HEK293T (cell line): ENCODE data around the gene RFX6.
A peak's percentile ranks its signal among the peaks of the same experiment; 100 is the strongest.

Experiments used
- CTCF ChIA-PET: fragments of 350-600 bp; formaldehyde crosslinking; extraction: SDS; loops from one replicate; lab custom pipeline; 2021; ENCODE audit warnings: antibody characterized with exemption, inconsistent platforms; lab: Yijun Ruan, JAX
- POLR2A ChIA-PET: fragments of 350-600 bp; formaldehyde crosslinking; extraction: SDS; loops from one replicate; lab custom pipeline; 2020; ENCODE audit warnings: antibody characterized with exemption, inconsistent platforms; lab: Yijun Ruan, JAX
- DNase-seq: peaks from one replicate; pipeline ENCODE4 v3.0.0; 2012; ENCODE audit warnings: mixed read lengths; ENCODE audit errors: extremely low spot score
- ARNT ChIP-seq: fragments of 450-650 bp; IDR thresholded peaks from 2 replicates; pipeline ENCODE4 v1.6.1; 2017; ENCODE audit warnings: mild to moderate bottlenecking
- BHLHE40 ChIP-seq: fragments of 450-650 bp; IDR thresholded peaks from 2 replicates; pipeline ENCODE4 v1.6.1; 2016; ENCODE audit warnings: mild to moderate bottlenecking, moderate library complexity, borderline replicate concordance
- CTBP1 ChIP-seq: fragments of 450-650 bp; IDR thresholded peaks from 2 replicates; pipeline ENCODE4 v1.6.1; 2016; ENCODE audit warnings: borderline replicate concordance
- ELF4 ChIP-seq: fragments of 450-650 bp; IDR thresholded peaks from 2 replicates; pipeline ENCODE4 v1.6.1; 2017; ENCODE audit warnings: antibody characterized with exemption
- FOXA1 ChIP-seq: fragments of 450-650 bp; IDR thresholded peaks from 2 replicates; pipeline ENCODE4 v1.6.1; 2016; ENCODE audit warnings: mild to moderate bottlenecking
- FOXK2 ChIP-seq: fragments of 450-650 bp; IDR thresholded peaks from 2 replicates; pipeline ENCODE4 v1.6.1; 2016; ENCODE audit warnings: mild to moderate bottlenecking
- FOXM1 ChIP-seq: fragments of 450-650 bp; IDR thresholded peaks from 2 replicates; pipeline ENCODE4 v1.6.1; 2017; ENCODE audit warnings: mild to moderate bottlenecking, borderline replicate concordance
- HDGF ChIP-seq: fragments of 450-650 bp; IDR thresholded peaks from 2 replicates; pipeline ENCODE4 v1.6.1; 2017; ENCODE audit warnings: antibody characterized with exemption, borderline replicate concordance
- L3MBTL2 ChIP-seq: fragments of 450-650 bp; conservative IDR thresholded peaks from 2 replicates; pipeline ENCODE4 v1.6.1; 2016; ENCODE audit warnings: mild to moderate bottlenecking
- LEF1 ChIP-seq: fragments of 450-650 bp; IDR thresholded peaks from 2 replicates; pipeline ENCODE4 v1.6.1; 2017; ENCODE audit warnings: mild to moderate bottlenecking, borderline replicate concordance
- NFRKB ChIP-seq: fragments of 450-650 bp; IDR thresholded peaks from 2 replicates; pipeline ENCODE4 v1.6.1; 2016; ENCODE audit warnings: mild to moderate bottlenecking, moderate library complexity
- PKNOX1 ChIP-seq: fragments of 450-650 bp; IDR thresholded peaks from 2 replicates; pipeline ENCODE4 v1.6.1; 2016
- SP1 ChIP-seq: fragments of 450-650 bp; IDR thresholded peaks from 2 replicates; pipeline ENCODE4 v1.6.1; 2017
- SUZ12 ChIP-seq: fragments of 450-650 bp; IDR thresholded peaks from 2 replicates; pipeline ENCODE4 v1.6.1; 2016; ENCODE audit warnings: mild to moderate bottlenecking
- TARDBP ChIP-seq: fragments of 450-650 bp; IDR thresholded peaks from 2 replicates; pipeline ENCODE4 v1.6.1; 2016
- ZNF384 ChIP-seq: fragments of 450-650 bp; IDR thresholded peaks from 2 replicates; pipeline ENCODE4 v1.6.1; 2016

RFX6 gene

GRCh38 chr6:116840091-116840490 lies 37.0 kb upstream of the RFX6 start:
- ChIA-PET CTCF (no interaction called here), POLR2A (no interaction called here)
- no peak for DNase-seq
- TF ChIP-seq LEF1, result no peak
- TF ChIP-seq FOXM1, result no peak
- no peak for TF ChIP-seq ARNT
- TF ChIP-seq ZNF384, result no peak
- no peak for TF ChIP-seq HDGF
- TF ChIP-seq ELF4, result no peak
- no peak for TF ChIP-seq L3MBTL2
- no peak for TF ChIP-seq PKNOX1
- TF ChIP-seq SP1, result no peak
- TF ChIP-seq TARDBP, result no peak
- no peak for TF ChIP-seq FOXK2
- no peak for TF ChIP-seq FOXA1
- TF ChIP-seq BHLHE40, result no peak
- no peak for TF ChIP-seq CTBP1
- no peak for TF ChIP-seq NFRKB
- TF ChIP-seq SUZ12, result no peak

DNA sequence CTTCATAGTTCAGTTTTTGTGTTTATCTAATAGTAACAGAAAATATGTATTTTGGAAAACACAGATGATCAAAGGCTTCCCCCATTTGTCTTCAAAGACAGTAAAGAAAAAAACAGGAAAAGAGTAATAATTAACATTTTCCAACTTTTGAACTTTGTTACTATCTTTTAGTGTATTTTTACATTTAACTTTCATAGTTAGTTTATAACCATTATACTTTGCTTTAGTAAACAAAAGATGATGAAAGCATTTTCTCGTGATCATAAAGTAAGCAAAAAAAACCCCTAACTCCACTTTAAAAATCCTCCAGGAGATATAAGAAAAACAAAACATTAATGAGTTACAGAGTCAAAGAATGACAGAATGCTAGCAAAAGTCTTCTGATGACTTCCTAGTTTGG lies 34.6 kb upstream of the RFX6 start:
- CTCF ChIA-PET, result no interaction called here
- TF ChIP-seq ARNT (no peak), SP1 (no peak), L3MBTL2 (no peak), CTBP1 (no peak), PKNOX1 (no peak), FOXK2 (no peak), ELF4 (no peak), BHLHE40 (no peak), LEF1 (no peak), FOXM1 (no peak), NFRKB (no peak), FOXA1 (no peak), ZNF384 (no peak), SUZ12 (no peak), TARDBP (no peak), HDGF (no peak)
- DNase-seq, result no peak
- POLR2A ChIA-PET, result no interaction called here

DNA sequence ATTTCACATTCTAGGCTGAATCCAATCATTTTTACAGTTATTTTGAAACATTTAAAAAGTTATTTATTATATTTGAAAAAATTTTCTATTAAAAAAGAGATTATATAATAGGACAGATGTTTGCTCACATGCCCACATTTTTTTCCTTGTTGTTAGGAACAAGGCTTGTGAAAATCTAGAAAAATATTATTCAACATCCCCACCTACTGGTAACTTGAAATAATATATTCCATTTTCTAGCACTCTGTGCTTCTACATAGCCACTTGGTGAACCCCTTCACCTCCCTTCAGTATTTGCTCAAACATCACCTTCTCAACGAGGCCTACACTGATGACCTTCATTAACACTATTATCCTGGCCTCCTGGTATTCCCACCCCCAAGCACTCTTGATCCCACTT lies 29.8 kb upstream of the RFX6 start:
- ChIA-PET POLR2A (no interaction called here), CTCF (interaction anchor here (1.4 kb wide), 1 partner anchor 62 kb away, joined by 7 read pairs; no protein-coding TSS in a partner anchor)
- TF ChIP-seq NFRKB (no peak), LEF1 (no peak), FOXA1 (no peak), BHLHE40 (no peak), CTBP1 (no peak), L3MBTL2 (no peak), TARDBP (no peak), FOXM1 (no peak), FOXK2 (no peak), PKNOX1 (no peak), ZNF384 (no peak), ARNT (no peak)
- DNase-seq, result peak; percentile 54

- no peak for DNase-seq
- ChIA-PET POLR2A (no interaction called here), CTCF (no interaction called here)
- TF ChIP-seq NFRKB (no peak), TARDBP (no peak), ELF4 (no peak), BHLHE40 (no peak), L3MBTL2 (no peak), HDGF (no peak), FOXK2 (no peak), LEF1 (no peak), ZNF384 (no peak), SP1 (no peak), FOXA1 (no peak), FOXM1 (no peak), ARNT (no peak), CTBP1 (no peak), SUZ12 (no peak), PKNOX1 (no peak)
Observed at GRCh38 chr6:116858060-116858459, 19.0 kb upstream of the RFX6 start.

DNA sequence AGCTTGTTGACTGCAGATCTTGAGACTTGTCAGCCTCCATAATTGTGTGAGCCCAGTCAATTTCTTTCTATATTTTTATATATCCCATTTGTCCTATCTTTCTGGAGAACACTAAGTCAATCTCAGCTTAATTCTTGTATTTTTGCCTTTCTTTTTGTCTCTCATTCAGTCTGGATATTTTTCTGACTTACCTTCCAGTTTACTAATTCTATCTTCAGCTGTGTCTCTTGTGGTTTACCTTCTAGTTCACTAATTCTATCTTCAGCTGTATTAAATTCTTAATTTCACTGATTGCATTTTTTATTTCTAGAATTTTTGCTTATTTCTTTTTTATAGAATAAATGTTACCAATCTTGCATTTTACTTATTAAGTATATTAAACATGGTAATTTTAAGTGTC lies 17.8 kb upstream of the RFX6 start:
- POLR2A ChIA-PET, result no interaction called here
- TF ChIP-seq FOXK2, result no peak
- TF ChIP-seq ARNT, result no peak
- TF ChIP-seq TARDBP, result no peak
- TF ChIP-seq SP1, result no peak
- TF ChIP-seq LEF1, result no peak
- no peak for TF ChIP-seq CTBP1
- no peak for TF ChIP-seq SUZ12
- no peak for TF ChIP-seq NFRKB
- TF ChIP-seq L3MBTL2, result no peak
- no peak for TF ChIP-seq ZNF384
- no peak for TF ChIP-seq FOXA1
- no peak for TF ChIP-seq HDGF
- TF ChIP-seq PKNOX1, result no peak
- no peak for TF ChIP-seq BHLHE40
- no peak for TF ChIP-seq ELF4
- TF ChIP-seq FOXM1, result no peak

More for the DNA sequence above, 17.8 kb upstream of the RFX6 start:
- CTCF ChIA-PET, result no interaction called here
- DNase-seq, result no peak
